Smooth muscle cell (in vitro differentiated cells): ENCODE data around the gene PREB. TPM values are rescaled to one million over a fixed set of nuclear protein-coding genes. Genes with fewer than 3 reads are reported as not detected.

Experiments
- DNase-seq: peaks from one replicate; lab custom pipeline; 2025; ENCODE audit not compliant: unreplicated experiment; lab: John Stamatoyannopoulos, UW
- H2AFZ ChIP-seq: fragments of 200-600 bp; sonication (generic); 2 replicates; pipeline ENCODE4 v1.6.0; 2016; ENCODE audit warnings: antibody characterized with exemption, low read depth, mild to moderate bottlenecking
- H3F3A ChIP-seq: fragments of 200-600 bp; sonication (generic); 2 replicates; pipeline ENCODE4 v1.6.0; 2017; ENCODE audit warnings: antibody characterized with exemption, low read depth
- H3K27ac ChIP-seq: fragments of 200-600 bp; sonication (generic); 2 replicates; pipeline ENCODE4 v1.5.1; 2016; ENCODE audit warnings: low read depth, mild to moderate bottlenecking
- H3K27me3 ChIP-seq: fragments of 200-600 bp; sonication (generic); 2 replicates; pipeline ENCODE4 v1.6.1; 2016; ENCODE audit warnings: low read depth, mild to moderate bottlenecking
- H3K36me3 ChIP-seq: fragments of 200-600 bp; sonication (generic); 2 replicates; pipeline ENCODE4 v1.5.1; 2016; ENCODE audit warnings: low read depth
- H3K4me1 ChIP-seq: fragments of 200-600 bp; sonication (generic); 2 replicates; pipeline ENCODE4 v1.5.1; 2016; ENCODE audit warnings: low read depth
- H3K4me2 ChIP-seq: fragments of 200-600 bp; sonication (generic); 2 replicates; pipeline ENCODE4 v1.6.0; 2016; ENCODE audit warnings: mild to moderate bottlenecking
- H3K4me3 ChIP-seq: fragments of 200-600 bp; sonication (generic); 2 replicates; pipeline ENCODE4 v1.5.1; 2016; ENCODE audit warnings: mild to moderate bottlenecking
- H3K79me2 ChIP-seq: fragments of 200-600 bp; sonication (generic); 2 replicates; pipeline ENCODE4 v1.6.0; 2016; ENCODE audit warnings: low read depth, mild to moderate bottlenecking
- H3K9ac ChIP-seq: fragments of 200-600 bp; sonication (generic); 2 replicates; pipeline ENCODE4 v1.6.0; 2016; ENCODE audit warnings: low read depth
- H3K9me3 ChIP-seq: fragments of 200-600 bp; sonication (generic); replicated peaks from 2 replicates; pipeline ENCODE4 v1.5.1; 2016; ENCODE audit warnings: low read depth
- H4K20me1 ChIP-seq: fragments of 200-600 bp; sonication (generic); 2 replicates; pipeline ENCODE4 v1.6.0; 2016; ENCODE audit warnings: low read depth
- WGBS: methylation state at CpG from one replicate; pipeline ENCODE4 v1.1.7; 2016; ENCODE audit warnings: low lambda C conversion rate; 5-methylcytosine and 5-hydroxymethylcytosine counted together
- polyA plus RNA-seq: library from polyadenylated mRNA; unstranded; fragments of >200 nt; fragmentation: Nextera tagmentation; extraction: Ambion mirVana; gene quantifications from 2 replicates; pipeline ENCODE4 v1.2.1, GENCODE V29; 2016
- total RNA-seq: library from RNA; depleted of rRNA; stranded (reverse); fragments of >200 nt; gene quantifications from 2 replicates; pipeline ENCODE4 v1.2.3, GENCODE V29; 2014
- TF ChIP-seq, protein P1 (sequence below): fragments of 200-600 bp; sonication (generic); IDR thresholded peaks from 2 replicates; pipeline ENCODE4 v1.5.1; 2017; ENCODE audit warnings: borderline replicate concordance, mild to moderate bottlenecking, antibody characterized with exemption; ENCODE audit not compliant: insufficient read depth, poor library complexity, severe bottlenecking

Gene PREB
- total and polyA plus RNA-seq, 2 experiments from 2014 or later = 53.2 to 62.6 TPM

DNA sequence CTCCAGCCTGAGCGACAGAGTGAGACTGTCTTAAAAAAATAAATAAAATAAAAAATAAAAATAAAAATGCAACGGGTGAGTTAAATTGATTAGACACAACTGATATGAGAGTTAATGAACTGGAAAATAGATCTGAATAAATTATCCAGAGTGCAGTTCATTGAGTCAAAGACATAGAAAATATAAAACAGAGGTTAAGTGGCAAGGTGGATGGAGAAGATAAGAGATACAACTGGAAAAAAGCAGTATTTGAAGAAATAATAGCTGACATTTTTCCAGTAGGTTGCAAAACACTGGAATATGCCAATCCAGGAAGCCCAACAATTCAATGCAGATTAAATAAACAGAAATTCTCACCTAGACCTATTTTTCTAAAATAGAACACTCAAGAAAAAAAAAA lies 26.2 kb downstream of the PREB start:
- Histone ChIP-seq H3K36me3 (no peaks in the 10 kb centered on the region), H3K79me2 (no peaks in the 10 kb centered on the region)
- 95% methylated on average over 2 of the region's 2 CpGs for WGBS

DNA sequence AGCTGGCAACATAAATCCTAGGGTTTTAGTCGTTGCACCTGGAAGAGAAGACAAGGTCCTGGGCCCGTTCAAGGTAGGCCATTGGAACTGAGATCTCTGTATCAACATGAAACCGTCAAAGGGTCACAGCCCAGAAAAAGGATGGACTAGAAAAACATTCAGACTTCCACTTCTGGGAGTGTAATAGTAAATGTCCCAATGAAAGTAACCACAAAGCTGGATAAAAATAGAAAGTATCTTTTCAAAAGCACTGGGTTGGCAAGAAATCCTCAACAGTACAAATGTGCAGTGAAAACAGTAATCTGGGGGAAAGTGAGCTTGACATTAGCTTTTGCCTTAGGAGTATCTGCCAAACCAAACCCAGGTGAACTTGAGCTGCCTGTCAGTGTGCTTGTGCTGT lies 28.5 kb downstream of the PREB start:
- Histone ChIP-seq H3K27ac (no peak overlapping the region), H3K4me1 (no peaks in the 10 kb centered on the region), H3K27me3 (peaks cover 21% of the 10 kb centered on the region), H3K4me2 (no peak overlapping the region), H3K79me2 (no peaks in the 10 kb centered on the region), H3K9me3 (no peaks in the 10 kb centered on the region), H3K36me3 (no peaks in the 10 kb centered on the region), H3F3A (no peaks in the 10 kb centered on the region), H4K20me1 (no peaks in the 10 kb centered on the region), H3K4me3 (no peak overlapping the region), H3K9ac (no peak overlapping the region), H2AFZ (no peak overlapping the region)
- DNase-seq = no peak
- 86% methylated on average over 3 of the region's 3 CpGs for WGBS
- TF ChIP-seq, protein P1, sequence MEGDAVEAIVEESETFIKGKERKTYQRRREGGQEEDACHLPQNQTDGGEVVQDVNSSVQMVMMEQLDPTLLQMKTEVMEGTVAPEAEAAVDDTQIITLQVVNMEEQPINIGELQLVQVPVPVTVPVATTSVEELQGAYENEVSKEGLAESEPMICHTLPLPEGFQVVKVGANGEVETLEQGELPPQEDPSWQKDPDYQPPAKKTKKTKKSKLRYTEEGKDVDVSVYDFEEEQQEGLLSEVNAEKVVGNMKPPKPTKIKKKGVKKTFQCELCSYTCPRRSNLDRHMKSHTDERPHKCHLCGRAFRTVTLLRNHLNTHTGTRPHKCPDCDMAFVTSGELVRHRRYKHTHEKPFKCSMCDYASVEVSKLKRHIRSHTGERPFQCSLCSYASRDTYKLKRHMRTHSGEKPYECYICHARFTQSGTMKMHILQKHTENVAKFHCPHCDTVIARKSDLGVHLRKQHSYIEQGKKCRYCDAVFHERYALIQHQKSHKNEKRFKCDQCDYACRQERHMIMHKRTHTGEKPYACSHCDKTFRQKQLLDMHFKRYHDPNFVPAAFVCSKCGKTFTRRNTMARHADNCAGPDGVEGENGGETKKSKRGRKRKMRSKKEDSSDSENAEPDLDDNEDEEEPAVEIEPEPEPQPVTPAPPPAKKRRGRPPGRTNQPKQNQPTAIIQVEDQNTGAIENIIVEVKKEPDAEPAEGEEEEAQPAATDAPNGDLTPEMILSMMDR = no peak

More for the DNA sequence above, 26.2 kb downstream of the PREB start:
- Histone ChIP-seq H3K4me2 (no peak overlapping the region), H3K4me3 (no peak overlapping the region), H3K27ac (no peak overlapping the region), H3K4me1 (no peaks in the 10 kb centered on the region), H2AFZ (no peak overlapping the region), H3K9ac (no peak overlapping the region), H3F3A (no peaks in the 10 kb centered on the region), H3K27me3 (peaks cover 9% of the 10 kb centered on the region), H3K9me3 (no peaks in the 10 kb centered on the region), H4K20me1 (no peaks in the 10 kb centered on the region)
- TF ChIP-seq, protein P1 = no peak
- DNase-seq = no peak

DNA sequence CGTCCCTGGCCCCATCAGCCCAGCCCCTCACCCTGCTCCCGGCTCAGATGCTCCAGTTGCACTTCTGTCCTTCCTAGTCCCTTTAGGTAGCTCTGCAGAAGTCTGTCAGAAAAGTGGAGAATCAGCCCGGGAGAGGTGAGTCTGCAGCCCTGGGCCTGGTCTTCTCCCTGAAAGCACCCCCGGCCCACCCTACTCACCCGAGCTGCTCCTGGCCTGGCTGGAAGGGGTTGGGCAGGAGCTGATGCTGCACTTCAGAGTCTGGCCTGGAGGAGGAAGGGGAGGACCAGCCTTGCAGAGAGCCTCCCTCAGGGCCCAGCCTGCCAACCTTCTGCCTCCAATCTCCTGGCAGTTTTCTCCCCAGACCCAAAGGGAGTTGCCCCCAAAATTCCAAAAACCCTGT lies 32.1 kb downstream of the PREB start:
- H3K9ac ChIP-seq = no peak overlapping the region
- no peak overlapping the region for H2AFZ ChIP-seq
- peaks cover 21% of the 10 kb centered on the region for H3K27me3 ChIP-seq
- no peaks in the 10 kb centered on the region for H3K4me1 ChIP-seq
- H3K4me3 ChIP-seq = no peak overlapping the region
- no peaks in the 10 kb centered on the region for H4K20me1 ChIP-seq
- H3K27ac ChIP-seq = no peak overlapping the region
- H3K9me3 ChIP-seq = no peaks in the 10 kb centered on the region
- whole genome bisulfite sequencing = 91% methylated on average over 5 of the region's 5 CpGs
- no peaks in the 10 kb centered on the region for H3K36me3 ChIP-seq
- no peak for DNase-seq
- no peaks in the 10 kb centered on the region for H3F3A ChIP-seq
- TF ChIP-seq, protein P1 = no peak
- no peak overlapping the region for H3K4me2 ChIP-seq
- H3K79me2 ChIP-seq = no peaks in the 10 kb centered on the region

DNA sequence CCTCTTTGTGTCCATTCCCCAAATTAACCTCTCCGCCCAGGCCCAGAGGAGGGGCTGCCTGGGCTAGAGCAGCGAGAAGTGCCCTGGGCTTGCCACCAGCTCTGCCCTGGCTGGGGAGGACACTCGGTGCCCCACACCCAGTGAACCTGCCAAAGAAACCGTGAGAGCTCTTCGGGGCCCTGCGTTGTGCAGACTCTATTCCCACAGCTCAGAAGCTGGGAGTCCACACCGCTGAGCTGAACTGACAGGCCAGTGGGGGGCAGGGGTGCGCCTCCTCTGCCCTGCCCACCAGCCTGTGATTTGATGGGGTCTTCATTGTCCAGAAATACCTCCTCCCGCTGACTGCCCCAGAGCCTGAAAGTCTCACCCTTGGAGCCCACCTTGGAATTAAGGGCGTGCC lies 34.4 kb downstream of the PREB start:
- no peaks in the 10 kb centered on the region for H4K20me1 ChIP-seq
- no peaks in the 10 kb centered on the region for H3K4me1 ChIP-seq
- TF ChIP-seq, protein P1 = no peak
- H3K9ac ChIP-seq = no peak overlapping the region
- no peaks in the 10 kb centered on the region for H3K9me3 ChIP-seq
- no peaks in the 10 kb centered on the region for H3K36me3 ChIP-seq
- no peaks in the 10 kb centered on the region for H3K79me2 ChIP-seq
- peaks cover 18% of the 10 kb centered on the region for H3K27me3 ChIP-seq
- H3K4me2 ChIP-seq = no peak overlapping the region
- no peak for DNase-seq
- no peak overlapping the region for H2AFZ ChIP-seq
- no peaks in the 10 kb centered on the region for H3F3A ChIP-seq
- 90% methylated on average over 10 of the region's 10 CpGs for WGBS
- no peak overlapping the region for H3K27ac ChIP-seq
- no peak overlapping the region for H3K4me3 ChIP-seq
